Measurements from ENCODE around the gene JPH2.

Gene JPH2

GRCh38 chr20:44112889-44113617, 73.9 kb downstream of the JPH2 start:
- Histone ChIP-seq H3K4me3 (ENCODE audit: low read length in 2 of 2) (no peak overlapping the region), H3K27ac (ENCODE audit: low read length) (peak overlapping the region; percentile 62), H3K9ac (ENCODE audit: low read length in 2 of 2) (no peak overlapping the region), H3K9me3 (ENCODE audit: control insufficient read depth in 2 of 2, low read length in 2 of 2) (peaks cover 3 to 4% of the 10 kb centered on the region in 2 donors), H3K27me3 (ENCODE audit: control insufficient read depth in 1 of 2, insufficient read depth in 2 of 2, low read length in 2 of 2) (no peaks in the 10 kb centered on the region), H3K4me1 (ENCODE audit: control insufficient read depth, insufficient read depth, low read length) (peaks cover 64% of the 10 kb centered on the region), H3K36me3 (ENCODE audit: control insufficient read depth in 2 of 2, insufficient read depth in 2 of 2, low read length in 2 of 2) (peaks cover 18 to 20% of the 10 kb centered on the region in 2 donors)

GRCh38 chr20:44112456-44112855, 74.5 kb downstream of the JPH2 start:
- peak overlapping the region; percentile 62 for H3K27ac ChIP-seq (ENCODE audit: low read length)
- H3K27me3 ChIP-seq (ENCODE audit: control insufficient read depth in 1 of 2, insufficient read depth in 2 of 2, low read length in 2 of 2): no peaks in the 10 kb centered on the region

GRCh38 chr20:44111712-44112335, 75.2 kb downstream of the JPH2 start:
- peak overlapping the region; percentile 62 for H3K27ac ChIP-seq (ENCODE audit: low read length)
- H3K36me3 ChIP-seq (ENCODE audit: control insufficient read depth in 2 of 2, insufficient read depth in 2 of 2, low read length in 2 of 2): peaks cover 11 to 20% of the 10 kb centered on the region in 2 donors
- peak overlapping the region in 1 of 2 donors; percentile 8 for H3K4me3 ChIP-seq (ENCODE audit: low read length in 2 of 2)
- H3K27me3 ChIP-seq (ENCODE audit: control insufficient read depth in 1 of 2, insufficient read depth in 2 of 2, low read length in 2 of 2): no peaks in the 10 kb centered on the region
- H3K9ac ChIP-seq (ENCODE audit: low read length in 2 of 2): no peak overlapping the region
- H3K4me1 ChIP-seq (ENCODE audit: control insufficient read depth, insufficient read depth, low read length): peaks cover 53% of the 10 kb centered on the region
- H3K9me3 ChIP-seq (ENCODE audit: control insufficient read depth in 2 of 2, low read length in 2 of 2): peaks cover 7 to 8% of the 10 kb centered on the region in 2 donors

More at GRCh38 chr20:44112456-44112855, 74.5 kb downstream of the JPH2 start:
- H3K9me3 ChIP-seq (ENCODE audit: control insufficient read depth in 2 of 2, low read length in 2 of 2): peaks cover 7 to 8% of the 10 kb centered on the region in 2 donors
- H3K9ac ChIP-seq (ENCODE audit: low read length in 2 of 2): no peak overlapping the region
- peaks cover 58% of the 10 kb centered on the region for H3K4me1 ChIP-seq (ENCODE audit: control insufficient read depth, insufficient read depth, low read length)
- peaks cover 12 to 20% of the 10 kb centered on the region in 2 donors for H3K36me3 ChIP-seq (ENCODE audit: control insufficient read depth in 2 of 2, insufficient read depth in 2 of 2, low read length in 2 of 2)
- H3K4me3 ChIP-seq (ENCODE audit: low read length in 2 of 2): no peak overlapping the region

- no peaks in the 10 kb centered on the region for H3K27me3 ChIP-seq (ENCODE audit: control insufficient read depth in 1 of 2, insufficient read depth in 2 of 2, low read length in 2 of 2)
- peaks cover 7 to 8% of the 10 kb centered on the region in 2 donors for H3K9me3 ChIP-seq (ENCODE audit: control insufficient read depth in 2 of 2, low read length in 2 of 2)
- no peak overlapping the region for H3K9ac ChIP-seq (ENCODE audit: low read length in 2 of 2)
- H3K36me3 ChIP-seq (ENCODE audit: control insufficient read depth in 2 of 2, insufficient read depth in 2 of 2, low read length in 2 of 2): peaks cover 11 to 20% of the 10 kb centered on the region in 2 donors
- H3K27ac ChIP-seq (ENCODE audit: low read length): peak overlapping the region; percentile 62
- H3K4me3 ChIP-seq (ENCODE audit: low read length in 2 of 2): no peak overlapping the region
- H3K4me1 ChIP-seq (ENCODE audit: control insufficient read depth, insufficient read depth, low read length): peaks cover 49% of the 10 kb centered on the region
Measured at GRCh38 chr20:44110816-44111568, 76.0 kb downstream of the JPH2 start.

- Histone ChIP-seq H3K9me3 (ENCODE audit: control insufficient read depth in 2 of 2, low read length in 2 of 2) (peaks cover 7 to 8% of the 10 kb centered on the region in 2 donors), H3K9ac (ENCODE audit: low read length in 2 of 2) (no peak overlapping the region), H3K36me3 (ENCODE audit: control insufficient read depth in 2 of 2, insufficient read depth in 2 of 2, low read length in 2 of 2) (peaks cover 11 to 19% of the 10 kb centered on the region in 2 donors), H3K27ac (ENCODE audit: low read length) (no peak overlapping the region), H3K4me1 (ENCODE audit: control insufficient read depth, insufficient read depth, low read length) (peaks cover 44% of the 10 kb centered on the region), H3K27me3 (ENCODE audit: control insufficient read depth in 1 of 2, insufficient read depth in 2 of 2, low read length in 2 of 2) (no peaks in the 10 kb centered on the region), H3K4me3 (ENCODE audit: low read length in 2 of 2) (no peak overlapping the region)
Measured at GRCh38 chr20:44109951-44110361, 77.0 kb downstream of the JPH2 start.

- Histone ChIP-seq H3K27ac (ENCODE audit: low read length) (no peak overlapping the region), H3K36me3 (ENCODE audit: control insufficient read depth in 2 of 2, insufficient read depth in 2 of 2, low read length in 2 of 2) (peaks cover 5 to 10% of the 10 kb centered on the region in 2 donors), H3K9ac (ENCODE audit: low read length in 2 of 2) (no peak overlapping the region), H3K27me3 (ENCODE audit: control insufficient read depth in 1 of 2, insufficient read depth in 2 of 2, low read length in 2 of 2) (no peaks in the 10 kb centered on the region), H3K9me3 (ENCODE audit: control insufficient read depth in 2 of 2, low read length in 2 of 2) (peaks cover 7 to 8% of the 10 kb centered on the region in 2 donors), H3K4me3 (ENCODE audit: low read length in 2 of 2) (no peak overlapping the region), H3K4me1 (ENCODE audit: control insufficient read depth, insufficient read depth, low read length) (peaks cover 14% of the 10 kb centered on the region)
Measured at GRCh38 chr20:44106615-44107014, 80.4 kb downstream of the JPH2 start.

GRCh38 chr20:44104798-44105517, 82.0 kb downstream of the JPH2 start:
- no peak overlapping the region for H3K9ac ChIP-seq (ENCODE audit: low read length in 2 of 2)
- no peak overlapping the region for H3K4me3 ChIP-seq (ENCODE audit: low read length in 2 of 2)
- peaks cover 5 to 10% of the 10 kb centered on the region in 2 donors for H3K36me3 ChIP-seq (ENCODE audit: control insufficient read depth in 2 of 2, insufficient read depth in 2 of 2, low read length in 2 of 2)
- peaks cover 8% of the 10 kb centered on the region for H3K4me1 ChIP-seq (ENCODE audit: control insufficient read depth, insufficient read depth, low read length)
- H3K9me3 ChIP-seq (ENCODE audit: control insufficient read depth in 2 of 2, low read length in 2 of 2): peaks cover 7 to 8% of the 10 kb centered on the region in 2 donors
- H3K27me3 ChIP-seq (ENCODE audit: control insufficient read depth in 1 of 2, insufficient read depth in 2 of 2, low read length in 2 of 2): no peaks in the 10 kb centered on the region
- no peak overlapping the region for H3K27ac ChIP-seq (ENCODE audit: low read length)

- no peaks in the 10 kb centered on the region for H3K27me3 ChIP-seq (ENCODE audit: control insufficient read depth in 1 of 2, insufficient read depth in 2 of 2, low read length in 2 of 2)
- no peaks in the 10 kb centered on the region for H3K9me3 ChIP-seq (ENCODE audit: control insufficient read depth in 2 of 2, low read length in 2 of 2)
- H3K9ac ChIP-seq (ENCODE audit: low read length in 2 of 2): no peak overlapping the region
- H3K4me1 ChIP-seq (ENCODE audit: control insufficient read depth, insufficient read depth, low read length): peaks cover 11% of the 10 kb centered on the region
- no peaks in the 10 kb centered on the region for H3K36me3 ChIP-seq (ENCODE audit: control insufficient read depth in 2 of 2, insufficient read depth in 2 of 2, low read length in 2 of 2)
- H3K27ac ChIP-seq (ENCODE audit: low read length): no peak overlapping the region
- H3K4me3 ChIP-seq (ENCODE audit: low read length in 2 of 2): no peak overlapping the region
Measured at GRCh38 chr20:44102582-44102981, 84.4 kb downstream of the JPH2 start.

GRCh38 chr20:44099832-44100231, 87.2 kb downstream of the JPH2 start:
- H3K36me3 ChIP-seq (ENCODE audit: control insufficient read depth in 2 of 2, insufficient read depth in 2 of 2, low read length in 2 of 2): no peaks in the 10 kb centered on the region
- no peak overlapping the region for H3K27ac ChIP-seq (ENCODE audit: low read length)
- H3K27me3 ChIP-seq (ENCODE audit: control insufficient read depth in 1 of 2, insufficient read depth in 2 of 2, low read length in 2 of 2): no peaks in the 10 kb centered on the region
- no peak overlapping the region for H3K4me3 ChIP-seq (ENCODE audit: low read length in 2 of 2)
- no peaks in the 10 kb centered on the region for H3K9me3 ChIP-seq (ENCODE audit: control insufficient read depth in 2 of 2, low read length in 2 of 2)
- H3K9ac ChIP-seq (ENCODE audit: low read length in 2 of 2): no peak overlapping the region
- H3K4me1 ChIP-seq (ENCODE audit: control insufficient read depth, insufficient read depth, low read length): peaks cover 10% of the 10 kb centered on the region

GRCh38 chr20:44098657-44099056, 88.3 kb downstream of the JPH2 start:
- Histone ChIP-seq H3K27me3 (ENCODE audit: control insufficient read depth in 1 of 2, insufficient read depth in 2 of 2, low read length in 2 of 2) (no peaks in the 10 kb centered on the region), H3K9me3 (ENCODE audit: control insufficient read depth in 2 of 2, low read length in 2 of 2) (no peaks in the 10 kb centered on the region), H3K9ac (ENCODE audit: low read length in 2 of 2) (no peak overlapping the region), H3K36me3 (ENCODE audit: control insufficient read depth in 2 of 2, insufficient read depth in 2 of 2, low read length in 2 of 2) (no peaks in the 10 kb centered on the region), H3K4me1 (ENCODE audit: control insufficient read depth, insufficient read depth, low read length) (peaks cover 9% of the 10 kb centered on the region), H3K27ac (ENCODE audit: low read length) (no peak overlapping the region), H3K4me3 (ENCODE audit: low read length in 2 of 2) (no peak overlapping the region)

Data from stomach smooth muscle (tissue), 2 donors.